ENCODE data around the gene MRC2. TPM values are rescaled to one million over a fixed set of nuclear protein-coding genes. Genes with fewer than 3 reads are reported as not detected.

Gene MRC2
- total RNA-seq, 1 experiment from 2014 or later: 2.3 TPM

DNA sequence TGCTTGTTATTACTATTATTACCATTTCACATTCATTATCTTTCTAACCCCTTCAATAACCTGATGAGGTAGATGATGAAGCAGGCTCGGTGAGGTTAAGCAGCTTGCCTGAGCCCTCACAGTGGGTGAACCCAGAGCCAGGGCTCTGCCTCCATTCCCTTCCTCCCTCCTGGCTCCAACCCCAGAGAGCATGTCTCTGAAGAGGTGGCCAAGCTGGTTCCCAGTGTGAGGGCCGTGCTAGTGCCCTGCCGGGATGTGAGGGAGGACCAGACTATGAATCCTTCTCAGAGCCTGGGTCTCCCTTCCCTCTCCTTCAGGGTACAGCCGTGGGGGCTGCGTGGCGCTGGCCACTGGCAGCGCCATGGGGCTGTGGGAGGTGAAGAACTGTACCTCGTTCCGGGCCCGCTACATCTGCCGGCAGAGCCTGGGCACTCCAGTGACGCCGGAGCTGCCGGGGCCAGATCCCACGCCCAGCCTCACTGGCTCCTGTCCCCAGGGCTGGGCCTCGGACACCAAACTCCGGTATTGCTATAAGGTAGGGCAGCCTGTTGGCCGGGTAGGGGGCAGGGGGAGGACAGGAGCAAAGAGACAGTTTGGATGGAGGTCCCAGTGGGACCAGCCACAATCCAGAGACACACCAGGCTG, 49.6 kb downstream of the MRC2 start:
- CTCF ChIA-PET: no interaction called here
- H3K27ac Mint-ChIP-seq (ENCODE audit: unreplicated experiment): no peak overlapping the region
- H3K4me1 Mint-ChIP-seq (ENCODE audit: low read depth, unreplicated experiment): peaks cover 5% of the 10 kb centered on the region
- H3K4me3 Mint-ChIP-seq (ENCODE audit: low read depth, unreplicated experiment): no peak overlapping the region
- TF ChIP-seq CTCF (IDR thresholded peaks at IDR 0.05; ENCODE audit: unreplicated experiment): no peak
- BruUV-seq (replicated peaks): no TSS peak
- H3K9me3 Mint-ChIP-seq (ENCODE audit: low read depth, unreplicated experiment): no peaks in the 10 kb centered on the region
- H3K36me3 Mint-ChIP-seq (ENCODE audit: insufficient read depth, unreplicated experiment): no peaks in the 10 kb centered on the region
- intact Hi-C loops (cut with micrococcal nuclease; ENCODE audit: unreplicated experiment): no loop called here
- H3K27me3 Mint-ChIP-seq (ENCODE audit: unreplicated experiment): no peaks in the 10 kb centered on the region
- no peak for DNase-seq

- no TSS peak for BruUV-seq (replicated peaks)
Measured at GRCh38 chr17:62678214-62678919, 50.9 kb downstream of the MRC2 start.

GRCh38 chr17:62679866-62680377, 52.5 kb downstream of the MRC2 start:
- Mint-ChIP-seq H3K9me3 (ENCODE audit: low read depth, unreplicated experiment) (no peaks in the 10 kb centered on the region), H3K36me3 (ENCODE audit: insufficient read depth, unreplicated experiment) (no peaks in the 10 kb centered on the region), H3K4me3 (ENCODE audit: low read depth, unreplicated experiment) (no peak overlapping the region), H3K27ac (ENCODE audit: unreplicated experiment) (no peak overlapping the region), H3K27me3 (ENCODE audit: unreplicated experiment) (no peaks in the 10 kb centered on the region), H3K4me1 (ENCODE audit: low read depth, unreplicated experiment) (no peaks in the 10 kb centered on the region)
- TF ChIP-seq CTCF (IDR thresholded peaks at IDR 0.05; ENCODE audit: unreplicated experiment): no peak
- no peak for DNase-seq
- no TSS peak for BruUV-seq (replicated peaks)
- intact Hi-C loops (cut with micrococcal nuclease; ENCODE audit: unreplicated experiment): no loop called here
- CTCF ChIA-PET: no interaction called here

More at GRCh38 chr17:62678214-62678919, 50.9 kb downstream of the MRC2 start:
- H3K4me3 Mint-ChIP-seq (ENCODE audit: low read depth, unreplicated experiment): no peak overlapping the region
- CTCF ChIA-PET: no interaction called here
- H3K36me3 Mint-ChIP-seq (ENCODE audit: insufficient read depth, unreplicated experiment): no peaks in the 10 kb centered on the region
- H3K27ac Mint-ChIP-seq (ENCODE audit: unreplicated experiment): no peak overlapping the region
- no peaks in the 10 kb centered on the region for H3K27me3 Mint-ChIP-seq (ENCODE audit: unreplicated experiment)
- no peak for DNase-seq
- no peaks in the 10 kb centered on the region for H3K9me3 Mint-ChIP-seq (ENCODE audit: low read depth, unreplicated experiment)
- H3K4me1 Mint-ChIP-seq (ENCODE audit: low read depth, unreplicated experiment): no peaks in the 10 kb centered on the region
- intact Hi-C loops (cut with micrococcal nuclease; ENCODE audit: unreplicated experiment): no loop called here
- TF ChIP-seq CTCF (IDR thresholded peaks at IDR 0.05; ENCODE audit: unreplicated experiment): no peak

DNA sequence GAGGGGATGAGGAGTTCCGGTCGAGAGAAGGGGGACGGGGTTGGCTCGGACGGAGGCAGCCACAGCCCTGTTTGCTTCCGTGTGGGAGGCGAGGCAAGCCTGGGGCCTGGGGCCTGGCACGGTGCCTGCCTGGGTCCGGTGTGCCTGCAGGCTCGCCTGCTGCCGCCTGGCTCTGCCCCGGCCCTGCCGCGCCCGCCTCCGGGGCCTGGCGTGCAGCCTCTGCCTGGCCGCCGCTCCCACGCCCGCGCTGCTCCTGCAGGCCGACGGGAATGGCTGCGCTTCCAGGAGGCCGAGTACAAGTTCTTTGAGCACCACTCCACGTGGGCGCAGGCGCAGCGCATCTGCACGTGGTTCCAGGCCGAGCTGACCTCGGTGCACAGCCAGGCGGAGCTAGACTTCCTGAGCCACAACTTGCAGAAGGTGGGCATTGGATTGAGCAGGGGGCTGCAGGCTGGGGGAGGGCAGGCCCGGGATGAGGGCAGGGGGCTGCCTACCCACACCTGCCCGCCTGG, 53.1 kb downstream of the MRC2 start:
- CTCF ChIA-PET: no interaction called here
- no peaks in the 10 kb centered on the region for H3K36me3 Mint-ChIP-seq (ENCODE audit: insufficient read depth, unreplicated experiment)
- H3K27ac Mint-ChIP-seq (ENCODE audit: unreplicated experiment): no peak overlapping the region
- no peak for TF ChIP-seq CTCF (IDR thresholded peaks at IDR 0.05; ENCODE audit: unreplicated experiment)
- H3K27me3 Mint-ChIP-seq (ENCODE audit: unreplicated experiment): no peaks in the 10 kb centered on the region
- H3K4me1 Mint-ChIP-seq (ENCODE audit: low read depth, unreplicated experiment): no peaks in the 10 kb centered on the region
- H3K4me3 Mint-ChIP-seq (ENCODE audit: low read depth, unreplicated experiment): no peak overlapping the region
- peak; percentile 18 for DNase-seq
- no peaks in the 10 kb centered on the region for H3K9me3 Mint-ChIP-seq (ENCODE audit: low read depth, unreplicated experiment)
- BruUV-seq (replicated peaks): no TSS peak
- intact Hi-C loops (cut with micrococcal nuclease; ENCODE audit: unreplicated experiment): no loop called here

All from Calu3 (cell line).